Left renal pelvis (tissue), 4 donors: Measurements from ENCODE around the gene CHODL. TPM values are rescaled to one million over a fixed set of nuclear protein-coding genes. Genes with fewer than 3 reads are reported as not detected.

Experiments
- DNase-seq, 4 donors: peaks; one replicate each; pipeline ENCODE4 v3.0.0-alpha.2; 2013; ENCODE audit warnings: low read depth in 4 of 4, low spot score in 3 of 4
- polyA plus RNA-seq, 4 donors: library from polyadenylated mRNA; unstranded; fragments of 120-200 nt; gene quantifications; one replicate each; pipeline ENCODE4 v1.2.1, GENCODE V29; 2013; ENCODE audit not compliant: insufficient read length in 4 of 4

CHODL gene
- polyA plus RNA-seq, 4 donors = 4.7 to 86.6 (median 37.6) TPM

DNA sequence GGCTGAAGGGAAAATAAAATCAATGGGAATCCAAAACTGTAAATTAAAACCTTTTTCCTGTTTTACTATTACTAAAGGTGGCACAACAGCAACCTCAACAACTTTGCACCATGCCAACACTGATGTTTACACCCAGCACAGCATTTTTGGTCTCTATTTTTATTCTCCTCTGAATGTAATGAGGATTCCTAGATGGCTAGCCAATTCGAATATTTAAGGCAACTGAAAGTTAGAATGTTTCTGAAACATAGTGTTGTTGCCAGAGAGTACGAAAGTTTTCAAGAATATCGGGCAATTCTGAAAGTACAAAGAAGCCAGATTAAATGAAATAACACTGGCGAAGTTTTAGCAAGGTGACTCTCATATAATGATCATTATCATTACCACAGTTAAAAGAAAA, 40.7 kb downstream of the CHODL start:
- DNase-seq = no peak

DNA sequence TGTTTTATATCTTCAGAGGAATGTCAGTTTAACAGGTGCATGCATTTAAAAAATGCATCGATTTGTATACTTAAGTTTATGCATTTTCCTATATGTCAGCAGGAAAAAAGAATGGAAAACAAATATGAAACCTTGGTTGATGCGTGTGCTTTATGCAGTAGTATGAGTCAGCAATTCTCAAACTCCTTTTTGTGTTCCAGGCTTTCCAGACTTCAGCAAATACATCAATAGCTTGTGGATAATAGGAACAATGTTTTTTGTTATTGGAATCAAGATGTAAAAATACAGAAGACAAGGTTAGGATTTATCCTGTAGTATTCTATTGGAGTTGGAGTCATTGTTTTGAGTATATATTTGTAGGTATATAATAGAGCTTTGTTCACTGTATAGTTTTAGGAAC, 45.2 kb downstream of the CHODL start:
- no peak for DNase-seq

DNA sequence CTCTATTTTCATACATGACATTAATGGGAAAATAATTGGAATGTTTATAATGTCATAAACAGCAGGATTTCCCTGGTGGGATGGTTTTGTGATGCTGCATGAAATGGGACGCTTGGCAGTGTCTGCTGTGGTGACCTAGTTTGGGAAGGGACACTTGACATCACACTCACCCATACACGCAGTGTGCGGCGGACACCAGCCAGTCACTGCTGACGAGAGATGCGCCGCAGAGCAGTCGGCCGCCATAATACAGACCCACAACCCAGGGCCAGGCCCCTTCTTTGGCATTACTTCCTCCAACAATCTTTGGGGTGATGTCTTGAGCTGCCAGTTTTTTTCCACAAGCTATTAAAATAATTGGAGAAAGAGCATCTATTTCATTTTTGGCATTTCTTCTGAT, 49.5 kb downstream of the CHODL start:
- no peak for DNase-seq

DNA sequence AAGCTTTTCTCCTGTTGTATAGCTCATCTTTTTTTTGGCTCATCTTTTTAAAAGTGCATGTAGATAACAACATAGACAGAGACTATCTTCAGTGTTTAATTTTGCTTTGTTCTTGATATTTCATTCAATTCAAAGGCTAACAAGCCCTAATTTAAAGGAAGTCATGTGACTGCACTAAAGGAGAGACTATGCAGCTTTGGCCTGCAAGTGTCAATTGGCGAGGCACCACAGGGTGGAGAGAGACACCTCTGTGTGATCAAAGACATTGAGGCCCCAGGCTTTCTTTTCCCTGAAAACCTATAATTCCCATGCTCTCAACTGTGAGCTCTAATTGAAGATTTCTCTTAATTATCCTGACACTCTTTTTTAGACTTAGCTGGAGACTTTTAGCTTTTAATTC, 53.6 kb downstream of the CHODL start:
- no peak for DNase-seq

Other genes with a start within 250 kb of the CHODL start
- under 1 TPM; 0.07 to 0.72 (median 0.23) TPM for gene TMPRSS15, start 159.0 kb downstream of the CHODL start, polyA plus RNA-seq